GM19455 (cell line): ENCODE measurements around the gene PPP1R12B.
A peak's percentile ranks its signal among the peaks of the same experiment; 100 is the strongest.
"Not testable (repeated sequence)": the region's sequence is repeated elsewhere in the genome, so short reads cannot be mapped to it uniquely, and the experiment has no call there.

Experiments used
- ATAC-seq: cut with Tn5 transposase; IDR thresholded peaks from one replicate; pipeline ENCODE4 v1.9.1; 2021; ENCODE audit not compliant: unreplicated experiment

Gene PPP1R12B

DNA sequence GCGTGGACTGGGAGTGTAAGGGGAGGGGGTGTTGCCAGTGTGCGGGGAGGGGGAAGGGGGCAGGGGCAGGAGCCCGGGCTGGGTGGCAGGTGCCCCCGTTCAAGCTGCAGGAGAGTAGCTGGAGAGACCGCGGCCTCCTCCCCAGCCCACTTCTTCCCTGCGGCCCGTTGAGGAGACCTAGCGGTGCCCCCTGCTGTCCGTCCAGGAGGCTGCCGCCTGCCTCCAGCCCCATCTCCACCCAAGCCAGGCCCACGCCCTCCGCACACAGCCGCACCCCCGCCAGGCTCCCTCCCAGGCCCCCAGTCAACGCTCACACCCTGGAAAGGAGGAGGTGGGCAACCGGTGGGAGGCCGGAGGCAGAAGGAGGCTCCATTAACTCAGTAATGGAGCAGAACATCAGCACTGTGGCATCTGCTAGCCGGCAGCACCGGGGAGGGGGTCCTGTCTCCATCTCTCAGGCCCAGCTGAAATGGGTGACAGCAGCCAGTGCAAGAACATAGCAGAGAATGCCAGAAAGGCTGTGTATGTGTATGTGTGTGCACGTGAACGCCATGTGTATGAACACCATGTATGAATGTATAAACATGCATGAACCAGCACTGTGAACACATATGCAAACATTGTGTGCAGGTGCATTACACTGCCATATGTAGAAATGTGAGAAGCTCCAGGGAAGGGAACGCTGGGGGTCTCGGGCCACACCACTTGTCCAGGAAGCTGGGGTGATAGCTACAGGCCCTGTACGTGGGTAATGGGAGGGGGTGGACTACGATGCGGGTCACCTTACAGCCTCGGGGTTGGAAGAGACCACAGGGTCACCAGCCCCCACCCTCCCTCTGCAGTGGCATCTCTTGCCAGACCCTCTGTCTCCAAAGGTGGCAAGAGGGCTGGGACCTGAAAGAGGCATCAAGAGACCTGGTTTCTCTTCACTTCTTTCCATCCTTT lies 277.2 kb downstream of the PPP1R12B start:
- ATAC-seq, result no peak

DNA sequence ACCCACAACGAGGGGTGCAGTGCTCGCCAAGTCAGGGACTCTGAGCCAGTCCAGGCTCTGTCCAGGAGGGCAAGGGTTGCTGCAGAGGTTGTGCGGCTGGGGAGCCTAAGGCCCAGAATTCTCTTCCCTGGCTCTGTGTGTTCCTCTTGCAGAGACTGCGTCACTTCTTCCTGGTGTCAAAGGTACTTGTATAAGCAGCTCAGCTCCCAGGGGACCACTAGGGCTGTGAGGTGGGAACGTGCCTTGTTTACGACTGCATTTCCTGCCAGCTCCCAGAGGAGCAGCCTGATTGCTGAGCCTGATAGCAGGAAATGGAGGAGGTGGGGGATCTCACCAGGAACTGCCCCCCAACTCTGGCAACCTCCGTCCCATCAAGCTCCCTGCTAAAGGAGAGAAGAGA lies 278.5 kb downstream of the PPP1R12B start:
- not testable (repeated sequence) for ATAC-seq

- no peak for ATAC-seq
Measured at GRCh38 chr1:202627841-202628565, 279.5 kb downstream of the PPP1R12B start.

DNA sequence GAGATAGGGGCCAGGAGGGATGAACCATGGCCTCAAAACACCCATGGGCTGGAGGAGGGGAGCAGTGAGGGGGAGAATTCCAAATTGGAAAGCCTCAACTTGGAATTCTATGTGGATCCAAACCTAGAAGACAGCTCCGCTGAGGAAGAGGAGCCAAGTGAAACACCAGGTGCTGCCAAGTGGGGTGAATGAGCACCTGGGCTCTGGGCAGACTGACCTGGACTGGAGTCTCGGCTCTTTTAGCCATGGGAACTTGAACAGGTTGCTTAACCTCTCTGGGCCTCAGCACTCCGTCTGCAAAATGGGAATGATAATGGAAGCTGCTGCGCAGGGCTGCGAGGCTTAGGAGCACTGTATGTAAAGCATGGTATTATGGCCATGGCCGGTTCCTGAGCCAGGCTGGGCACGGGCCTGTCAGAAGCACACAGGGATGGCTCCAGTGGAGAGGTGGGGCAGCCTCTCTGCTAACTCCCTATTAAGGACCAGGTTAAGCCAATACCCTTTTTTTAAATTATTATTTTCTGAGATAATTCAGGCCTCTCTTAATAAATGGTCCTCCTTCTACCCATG lies 280.2 kb downstream of the PPP1R12B start:
- no peak for ATAC-seq

DNA sequence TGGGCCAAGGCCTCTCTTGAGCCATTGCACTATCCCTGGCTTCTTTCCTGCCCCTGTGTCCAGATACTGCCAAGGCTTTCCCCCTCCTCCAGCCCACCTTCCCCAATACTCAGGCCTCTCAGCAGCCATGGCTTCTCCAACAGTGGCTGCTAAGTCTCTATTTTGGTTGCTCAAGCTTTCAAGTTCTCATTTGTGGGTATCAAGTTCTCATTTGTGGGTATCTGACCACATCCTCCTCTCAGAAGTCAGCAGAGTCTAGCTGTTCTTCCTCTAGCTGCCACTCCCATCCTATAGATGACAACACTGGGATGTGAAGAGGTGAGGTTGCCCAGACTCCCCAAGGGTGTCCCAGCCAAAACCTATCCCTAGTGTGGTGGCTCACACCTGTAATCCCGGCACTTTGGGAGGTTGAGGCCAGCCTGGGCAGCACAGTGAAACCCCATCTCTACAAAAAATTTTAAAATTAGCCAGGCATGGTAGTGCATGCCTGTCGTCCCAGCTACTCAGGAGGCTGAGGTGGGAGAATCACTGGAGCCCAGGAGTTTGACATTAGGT lies 280.8 kb downstream of the PPP1R12B start:
- peak; percentile 74 for ATAC-seq

DNA sequence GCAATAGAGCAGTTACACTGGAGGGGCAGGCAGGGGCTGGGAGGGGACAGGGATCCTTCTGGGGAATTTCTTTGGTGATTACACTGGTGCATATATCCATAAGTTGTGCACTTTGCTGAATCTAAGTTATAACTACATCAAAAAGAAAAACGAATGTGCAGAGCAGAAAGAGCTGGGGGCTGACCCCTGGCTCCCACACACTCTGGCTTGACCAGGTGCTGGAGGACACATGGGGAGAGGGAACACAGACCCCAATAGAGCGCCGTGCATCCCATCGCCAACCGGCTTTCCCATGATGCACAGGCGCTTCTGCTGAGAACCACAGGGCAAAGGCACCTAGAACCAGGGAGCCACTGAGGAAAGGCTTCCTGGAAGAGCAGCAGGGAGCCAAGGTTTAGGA lies 281.6 kb downstream of the PPP1R12B start:
- ATAC-seq, result not testable (repeated sequence)

GRCh38 chr1:202630541-202630940 lies 282.0 kb downstream of the PPP1R12B start:
- no peak for ATAC-seq

DNA sequence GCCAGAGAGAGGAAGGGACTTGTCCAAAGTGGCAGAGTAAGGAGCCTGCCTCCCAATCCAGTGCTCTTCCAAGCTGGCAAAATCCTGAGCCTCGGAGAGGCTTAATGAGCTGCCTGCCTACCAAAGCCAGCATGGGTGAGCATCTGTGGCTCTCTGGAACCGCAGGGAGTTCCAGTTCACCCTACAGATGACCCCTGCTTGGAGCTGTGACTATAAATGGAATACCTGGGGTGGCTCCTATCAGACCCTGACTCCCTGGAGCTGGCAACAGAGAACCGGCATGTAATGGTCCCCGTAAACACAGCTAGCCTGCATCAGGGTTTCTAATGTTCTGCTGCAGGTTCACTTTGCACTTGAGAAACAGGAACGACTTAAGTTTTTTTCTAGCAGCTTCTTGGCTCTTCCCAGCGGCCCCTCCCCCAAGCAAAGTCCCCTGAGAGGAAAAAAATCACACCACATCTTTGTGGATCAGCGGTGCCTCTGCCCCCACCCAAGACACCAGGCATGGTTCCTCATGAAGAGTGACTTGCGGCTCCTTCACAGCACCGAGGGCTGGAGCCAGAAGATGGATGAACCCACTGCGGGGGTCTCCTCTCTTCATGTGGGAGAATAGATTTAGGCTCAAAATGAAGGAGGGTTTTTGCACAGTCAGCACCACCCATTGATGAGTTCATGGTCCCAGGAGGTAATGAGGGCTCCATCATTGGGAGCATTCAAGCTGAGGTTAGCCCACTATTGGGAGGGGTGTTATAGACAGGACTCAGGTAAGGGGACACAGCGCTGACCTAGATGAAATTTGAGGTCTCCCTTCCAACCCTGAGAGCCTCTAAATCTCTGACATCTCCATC lies 282.8 kb downstream of the PPP1R12B start:
- no peak for ATAC-seq

DNA sequence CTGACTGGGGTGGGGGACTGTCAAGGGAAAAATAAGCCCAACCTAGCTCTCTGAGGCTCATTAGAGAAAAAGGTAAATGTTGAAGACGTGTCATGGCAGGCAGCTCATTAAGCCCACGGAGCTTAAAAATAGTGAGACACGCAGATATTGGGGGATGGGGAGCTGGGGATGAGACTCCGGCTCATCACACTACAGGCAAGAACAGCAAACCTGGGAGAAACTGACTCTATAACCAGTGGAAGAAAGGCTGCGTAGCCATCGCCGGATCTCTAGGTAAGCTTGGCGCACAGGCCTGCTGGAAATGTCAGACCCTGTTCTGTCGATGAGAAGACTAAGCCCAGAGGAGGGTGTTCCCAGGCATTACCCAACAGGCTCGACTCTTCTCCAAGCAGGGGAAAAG lies 283.7 kb downstream of the PPP1R12B start:
- no peak for ATAC-seq

GRCh38 chr1:202636171-202636570 lies 287.7 kb downstream of the PPP1R12B start:
- ATAC-seq, result not testable (repeated sequence)

GRCh38 chr1:202637321-202638018 lies 289.0 kb downstream of the PPP1R12B start:
- not testable (repeated sequence) for ATAC-seq

DNA sequence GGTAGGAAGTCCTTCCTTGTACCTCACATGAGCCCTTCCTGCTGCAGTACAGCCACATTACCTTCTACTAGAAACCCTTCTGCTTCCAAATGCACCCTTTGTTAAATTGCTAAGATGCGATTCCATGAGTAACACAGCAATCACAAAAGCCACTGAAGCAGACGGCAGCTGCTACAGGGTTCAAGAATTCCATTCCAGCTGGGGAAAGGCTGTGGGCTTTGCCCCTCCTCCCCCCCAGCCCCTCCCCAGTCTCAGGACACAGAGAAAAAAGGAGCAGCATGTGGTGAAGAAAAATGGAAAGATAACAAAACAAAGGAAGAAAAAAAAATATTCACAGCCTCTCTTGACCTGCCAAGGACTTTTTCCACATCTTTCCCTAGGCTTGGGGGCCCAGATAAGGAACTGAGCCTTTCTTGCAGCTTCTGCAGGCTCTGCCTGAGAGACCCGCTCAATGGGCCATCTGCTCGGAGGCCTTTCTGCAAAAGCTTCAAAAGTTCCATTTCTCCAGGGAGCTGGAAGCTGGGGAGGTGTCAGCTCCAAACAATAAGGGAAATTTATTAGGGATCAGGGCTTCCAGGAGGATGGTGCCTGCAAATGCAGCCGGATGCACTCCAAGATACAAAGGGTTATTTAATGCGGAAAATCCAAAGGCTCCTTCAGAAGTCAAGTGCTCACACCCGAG lies 289.7 kb downstream of the PPP1R12B start:
- no peak for ATAC-seq

GRCh38 chr1:202638701-202639305 lies 290.3 kb downstream of the PPP1R12B start:
- not testable (repeated sequence) for ATAC-seq

DNA sequence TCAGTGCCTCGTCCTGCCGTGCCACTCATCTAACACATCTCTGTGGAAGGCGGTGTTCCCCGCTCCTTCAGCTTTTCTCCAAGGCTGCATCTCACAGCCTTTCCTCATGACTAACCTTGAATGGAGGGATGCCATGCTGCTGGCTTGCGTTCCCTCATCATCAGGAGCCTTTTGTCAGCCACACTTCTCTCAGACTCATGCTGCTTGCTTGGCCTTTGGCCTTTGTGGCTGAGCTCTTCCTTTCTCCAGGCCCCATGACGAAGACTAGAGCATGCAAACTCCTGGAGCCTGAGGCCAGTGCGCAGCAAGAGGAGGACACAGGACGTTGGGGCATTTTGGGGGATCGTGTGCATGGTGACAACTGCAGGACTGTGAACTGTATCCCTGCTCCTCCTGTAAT lies 291.0 kb downstream of the PPP1R12B start:
- no peak for ATAC-seq

GRCh38 chr1:202642212-202642611 lies 293.7 kb downstream of the PPP1R12B start:
- ATAC-seq, result no peak
